Stimulated activated CD8-positive, alpha-beta memory T cell treated with anti-CD3 and anti-CD28 coated beads, Interleukin-2, amount 100 ng/mL, for 48 hours (primary cell): Measurements from ENCODE around the gene CAMK2N1.
"Not testable (repeated sequence)": the region's sequence is repeated elsewhere in the genome, so short reads cannot be mapped to it uniquely, and the experiment has no call there.

ENCODE experiments used
- DNase-seq, 2 donors: peaks; one replicate each; pipeline ENCODE4 v3.0.0-alpha.2; 2020; ENCODE audit warnings: low read depth in 2 of 2

CAMK2N1 gene

GRCh38 chr1:20485527-20486456 lies at the start of gene CAMK2N1:
Gene CAMK2N1 (minus strand): TSS chr1:20486210. CDS start chr1:20485379, 831 bp downstream.
- peak in 1 of 2 donors; percentile 34 for DNase-seq

- DNase-seq: no peak
These were observed 48.8 kb upstream of the CAMK2N1 start for GRCh38 chr1:20534659-20535417.

GRCh38 chr1:20533635-20534034 lies 47.6 kb upstream of the CAMK2N1 start:
- no peak for DNase-seq

- no peak for DNase-seq
These were observed 44.9 kb upstream of the CAMK2N1 start for GRCh38 chr1:20530901-20531300.

- no peak for DNase-seq
These were observed 44.3 kb upstream of the CAMK2N1 start for GRCh38 chr1:20530306-20530705.

GRCh38 chr1:20528221-20528620 lies 42.2 kb upstream of the CAMK2N1 start:
- no peak for DNase-seq

GRCh38 chr1:20526267-20526666 lies 40.3 kb upstream of the CAMK2N1 start:
- no peak for DNase-seq

GRCh38 chr1:20521960-20522861 lies 36.2 kb upstream of the CAMK2N1 start:
- DNase-seq: peak; percentile 31 to 60

GRCh38 chr1:20519609-20520262 lies 33.7 kb upstream of the CAMK2N1 start:
- not testable (repeated sequence) for DNase-seq

- DNase-seq: no peak
These were observed 25.8 kb upstream of the CAMK2N1 start for GRCh38 chr1:20511518-20512428.

GRCh38 chr1:20508411-20508771 lies 22.4 kb upstream of the CAMK2N1 start:
- DNase-seq: no peak

- peak; percentile 89 to 96 for DNase-seq
These were observed 21.8 kb upstream of the CAMK2N1 start, which contains the start of gene MUL1 for GRCh38 chr1:20507564-20508410. Gene MUL1 (minus strand): TSS chr1:20508151. CDS start chr1:20508024, 127 bp downstream.

- DNase-seq: no peak
These were observed 21.2 kb upstream of the CAMK2N1 start for GRCh38 chr1:20507248-20507563.

- DNase-seq: no peak
These were observed 19.5 kb upstream of the CAMK2N1 start for GRCh38 chr1:20505488-20505887.

- DNase-seq: no peak
These were observed 14.7 kb upstream of the CAMK2N1 start for GRCh38 chr1:20500716-20501115.

- DNase-seq: no peak
These were observed 13.7 kb upstream of the CAMK2N1 start for GRCh38 chr1:20499718-20500117.

GRCh38 chr1:20499105-20499504 lies 13.1 kb upstream of the CAMK2N1 start:
- DNase-seq: no peak

GRCh38 chr1:20498116-20498515 lies 12.1 kb upstream of the CAMK2N1 start:
- DNase-seq: no peak

- DNase-seq: no peak
These were observed 11.5 kb upstream of the CAMK2N1 start for GRCh38 chr1:20497506-20497905.
